Fibroblast of skin of right quadriceps (primary cell): ENCODE measurements around the gene SLMAP.
A peak's percentile ranks its signal among the peaks of the same experiment; 100 is the strongest.

Experiments
- DNase-seq: peaks from one replicate; pipeline ENCODE4 v3.0.0-alpha.2; 2013

The SLMAP gene

GRCh38 chr3:57948781-57949242 is 192.7 kb downstream of the SLMAP start:
- no peak for DNase-seq

GRCh38 chr3:57949344-57949743 is 193.2 kb downstream of the SLMAP start:
- DNase-seq, result no peak

- no peak for DNase-seq
Measured at GRCh38 chr3:57949785-57950615, 193.9 kb downstream of the SLMAP start.

GRCh38 chr3:57951066-57951882 is 195.2 kb downstream of the SLMAP start:
- DNase-seq, result peak; percentile 81

GRCh38 chr3:57952208-57952631 is 196.1 kb downstream of the SLMAP start:
- peak; percentile 95 for DNase-seq

- no peak for DNase-seq
Measured at GRCh38 chr3:57952651-57953050, 196.5 kb downstream of the SLMAP start.

- DNase-seq, result no peak
Measured at GRCh38 chr3:57953576-57953975, 197.5 kb downstream of the SLMAP start.

GRCh38 chr3:57956119-57956832 is 200.2 kb downstream of the SLMAP start:
- peak; percentile 95 for DNase-seq

GRCh38 chr3:57956833-57957174 is 200.7 kb downstream of the SLMAP start:
- no peak for DNase-seq

- no peak for DNase-seq
Measured at GRCh38 chr3:57957824-57958223, 201.7 kb downstream of the SLMAP start.

GRCh38 chr3:57958642-57959422 is 202.7 kb downstream of the SLMAP start:
- DNase-seq, result peak; percentile 15

- DNase-seq, result peak; percentile 63
Measured at GRCh38 chr3:57959423-57960173, 203.5 kb downstream of the SLMAP start.

- no peak for DNase-seq
Measured at GRCh38 chr3:57960174-57960505, 204.0 kb downstream of the SLMAP start.

GRCh38 chr3:57961177-57961827 is 205.2 kb downstream of the SLMAP start:
- no peak for DNase-seq

- DNase-seq, result peak; percentile 63
Measured at GRCh38 chr3:57961828-57962447, 205.8 kb downstream of the SLMAP start.

GRCh38 chr3:57962448-57962834 is 206.3 kb downstream of the SLMAP start:
- DNase-seq, result no peak

GRCh38 chr3:57963811-57964346 is 207.8 kb downstream of the SLMAP start:
- no peak for DNase-seq

- DNase-seq, result peak; percentile 38
Measured at GRCh38 chr3:57966829-57967228, 210.7 kb downstream of the SLMAP start.

- no peak for DNase-seq
Measured at GRCh38 chr3:57967590-57967989, 211.5 kb downstream of the SLMAP start.

GRCh38 chr3:57968501-57968900 is 212.4 kb downstream of the SLMAP start:
- DNase-seq, result no peak

GRCh38 chr3:57971975-57972374 is 215.9 kb downstream of the SLMAP start:
- no peak for DNase-seq
